RWPE1 (cell line): ENCODE results near the gene ENPP4.
"Not testable (repeated sequence)": the region's sequence is repeated elsewhere in the genome, so short reads cannot be mapped to it uniquely, and the experiment has no call there.

Experiments
- CTCF ChIA-PET: fragments of 350-600 bp; sonication (Branson Sonifier 250); formaldehyde crosslinking; extraction: SDS; loops from one replicate; lab custom pipeline; 2021; lab: Yijun Ruan, JAX
- POLR2A ChIA-PET: fragments of 400-600 bp; formaldehyde crosslinking; extraction: SDS; loops from one replicate; lab custom pipeline; 2020; ENCODE audit warnings: antibody characterized with exemption; ENCODE audit not compliant: low non-redundant PET; lab: Yijun Ruan, JAX
- DNase-seq: peaks from one replicate; pipeline ENCODE4 v3.0.0; 2012; ENCODE audit warnings: low spot score
- H3K27ac ChIP-seq: fragments of 450-650 bp; 2 replicates; pipeline ENCODE4 v1.5.1; 2017
- TF ChIP-seq, protein P1 (sequence below): fragments of 450-650 bp; conservative IDR thresholded peaks from 2 replicates; pipeline ENCODE4 v1.5.1; 2017; ENCODE audit warnings: low read depth, mild to moderate bottlenecking

The ENPP4 gene

DNA sequence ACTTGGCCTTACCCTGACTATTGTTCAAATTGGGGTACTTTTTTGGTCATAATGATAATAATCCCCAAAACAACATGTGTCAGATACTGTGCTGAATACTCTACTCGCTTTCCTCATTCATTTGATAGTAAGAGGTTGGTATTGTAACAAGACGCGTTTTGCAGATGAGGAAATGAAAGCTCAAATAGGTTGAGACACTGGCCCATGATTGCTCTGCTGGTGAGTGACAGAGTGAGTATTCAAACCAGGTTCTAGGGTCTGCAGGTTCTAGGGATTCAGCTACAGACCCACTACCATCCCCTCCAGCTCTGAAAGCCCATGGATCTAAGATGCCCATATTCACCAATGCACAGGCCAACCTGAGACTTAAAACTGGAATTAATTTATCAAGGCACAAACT, 1.3 kb upstream of the ENPP4 start:
- POLR2A ChIA-PET: no interaction called here
- CTCF ChIA-PET: interaction anchor here (0.9 kb wide), 1 partner anchor 38 kb away, joined by 4 read pairs; no protein-coding TSS in a partner anchor
- TF ChIP-seq, protein P1, sequence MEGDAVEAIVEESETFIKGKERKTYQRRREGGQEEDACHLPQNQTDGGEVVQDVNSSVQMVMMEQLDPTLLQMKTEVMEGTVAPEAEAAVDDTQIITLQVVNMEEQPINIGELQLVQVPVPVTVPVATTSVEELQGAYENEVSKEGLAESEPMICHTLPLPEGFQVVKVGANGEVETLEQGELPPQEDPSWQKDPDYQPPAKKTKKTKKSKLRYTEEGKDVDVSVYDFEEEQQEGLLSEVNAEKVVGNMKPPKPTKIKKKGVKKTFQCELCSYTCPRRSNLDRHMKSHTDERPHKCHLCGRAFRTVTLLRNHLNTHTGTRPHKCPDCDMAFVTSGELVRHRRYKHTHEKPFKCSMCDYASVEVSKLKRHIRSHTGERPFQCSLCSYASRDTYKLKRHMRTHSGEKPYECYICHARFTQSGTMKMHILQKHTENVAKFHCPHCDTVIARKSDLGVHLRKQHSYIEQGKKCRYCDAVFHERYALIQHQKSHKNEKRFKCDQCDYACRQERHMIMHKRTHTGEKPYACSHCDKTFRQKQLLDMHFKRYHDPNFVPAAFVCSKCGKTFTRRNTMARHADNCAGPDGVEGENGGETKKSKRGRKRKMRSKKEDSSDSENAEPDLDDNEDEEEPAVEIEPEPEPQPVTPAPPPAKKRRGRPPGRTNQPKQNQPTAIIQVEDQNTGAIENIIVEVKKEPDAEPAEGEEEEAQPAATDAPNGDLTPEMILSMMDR: no peak
- no peak for DNase-seq
- no peak overlapping the region for H3K27ac ChIP-seq

GRCh38 chr6:46129291-46129628, 529 bp upstream of the ENPP4 start:
- ChIA-PET CTCF (interaction anchor here (0.6 to 0.7 kb wide), 2 partner anchors 15 to 823 kb away, joined by 3 to 4 read pairs; no protein-coding TSS in a partner anchor), POLR2A (no interaction called here)
- DNase-seq: no peak
- H3K27ac ChIP-seq: no peak overlapping the region
- TF ChIP-seq, protein P1: no peak

GRCh38 chr6:46130666-46131065, 877 bp downstream of the ENPP4 start:
- POLR2A ChIA-PET: no interaction called here
- CTCF ChIA-PET: interaction anchor here (0.7 kb wide), 1 partner anchor 41 kb away, joined by 3 read pairs; no protein-coding TSS in a partner anchor
- no peak overlapping the region for H3K27ac ChIP-seq
- no peak for DNase-seq
- TF ChIP-seq, protein P1: no peak

DNA sequence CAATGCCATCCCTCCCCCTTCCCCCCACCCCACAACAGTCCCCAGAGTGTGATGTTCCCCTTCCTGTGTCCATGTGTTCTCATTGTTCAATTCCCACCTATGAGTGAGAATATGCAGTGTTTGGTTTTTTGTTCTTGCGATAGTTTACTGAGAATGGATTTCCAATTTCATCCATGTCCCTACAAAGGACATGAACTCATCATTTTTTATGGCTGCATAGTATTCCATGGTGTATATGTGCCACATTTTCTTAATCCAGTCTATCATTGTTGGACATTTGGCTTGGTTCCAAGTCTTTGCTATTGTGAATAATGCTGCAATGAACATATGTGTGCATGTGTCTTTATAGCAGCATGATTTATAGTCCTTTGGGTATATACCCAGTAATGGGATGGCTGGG, 1.5 kb downstream of the ENPP4 start:
- H3K27ac ChIP-seq, CTCF ChIA-PET, DNase-seq, POLR2A ChIA-PET: not testable (repeated sequence)

GRCh38 chr6:46134216-46134615, 4.4 kb downstream of the ENPP4 start:
- ChIA-PET POLR2A (no interaction called here), CTCF (interaction anchor here (0.7 kb wide), 1 partner anchor 9 kb away, joined by 3 read pairs; no protein-coding TSS in a partner anchor)
- DNase-seq: no peak
- no peak overlapping the region for H3K27ac ChIP-seq
- TF ChIP-seq, protein P1: no peak

GRCh38 chr6:46135176-46135575, 5.4 kb downstream of the ENPP4 start:
- ChIA-PET CTCF (interaction anchor here (0.7 kb wide), 1 partner anchor 8 kb away, joined by 3 read pairs; no protein-coding TSS in a partner anchor), POLR2A (no interaction called here)
- no peak overlapping the region for H3K27ac ChIP-seq
- TF ChIP-seq, protein P1: no peak
- DNase-seq: no peak

DNA sequence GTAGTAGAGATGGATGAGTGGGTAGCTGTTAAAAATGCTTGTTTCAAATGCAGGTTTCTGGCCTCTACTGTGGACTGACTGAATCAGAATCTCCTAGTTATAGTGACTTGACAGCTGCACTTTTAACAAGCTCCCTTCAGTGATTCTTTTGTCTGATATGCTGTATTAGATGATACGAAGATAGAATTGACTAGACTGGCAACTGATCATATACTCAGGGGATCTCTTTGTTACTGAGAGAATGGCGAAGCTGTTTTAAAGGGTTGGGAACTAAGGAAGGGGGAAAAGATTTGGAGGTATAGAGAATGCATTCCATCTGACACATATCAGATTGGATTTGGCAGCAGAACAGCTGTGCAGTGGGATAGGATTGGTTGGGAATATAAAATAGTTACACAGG, 7.0 kb downstream of the ENPP4 start:
- ChIA-PET CTCF (no interaction called here), POLR2A (no interaction called here)
- no peak for DNase-seq
- TF ChIP-seq, protein P1: no peak
- H3K27ac ChIP-seq: no peak overlapping the region
